GM10266 (cell line): Measurements from ENCODE around the gene PDF.
"Not testable (repeated sequence)": the region's sequence is repeated elsewhere in the genome, so short reads cannot be mapped to it uniquely, and the experiment has no call there.

Experiments used
- DNase-seq: peaks from one replicate; pipeline ENCODE4 v3.0.0; 2012; ENCODE audit errors: extremely low spot score
- TF ChIP-seq, protein P1 (sequence below): IDR thresholded peaks from 2 replicates; pipeline ENCODE4 v1.5.1; 2012; ENCODE audit warnings: mild to moderate bottlenecking, low read depth; ENCODE audit not compliant: control insufficient read depth, insufficient read depth; ENCODE audit errors: missing control alignments

PDF gene

DNA sequence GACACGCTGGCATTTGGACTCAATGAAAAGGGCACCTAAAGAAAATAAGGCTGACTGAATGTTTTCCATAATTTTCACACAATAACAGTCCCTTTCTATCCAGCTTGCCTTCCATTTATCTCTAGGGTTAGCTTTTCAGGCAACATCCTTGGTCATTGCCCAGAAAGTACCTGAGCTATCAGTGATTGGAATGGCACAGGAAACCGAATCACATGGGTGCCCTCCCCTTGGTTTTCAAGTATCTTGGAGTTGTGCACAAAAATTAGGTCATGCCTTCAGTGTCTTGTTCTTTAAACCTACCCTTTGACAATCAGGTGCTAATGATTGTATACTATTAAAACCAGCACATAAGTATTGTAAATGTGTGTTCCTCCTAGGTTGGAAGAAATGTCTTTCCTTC lies 22.5 kb downstream of the PDF start:
- TF ChIP-seq, protein P1, sequence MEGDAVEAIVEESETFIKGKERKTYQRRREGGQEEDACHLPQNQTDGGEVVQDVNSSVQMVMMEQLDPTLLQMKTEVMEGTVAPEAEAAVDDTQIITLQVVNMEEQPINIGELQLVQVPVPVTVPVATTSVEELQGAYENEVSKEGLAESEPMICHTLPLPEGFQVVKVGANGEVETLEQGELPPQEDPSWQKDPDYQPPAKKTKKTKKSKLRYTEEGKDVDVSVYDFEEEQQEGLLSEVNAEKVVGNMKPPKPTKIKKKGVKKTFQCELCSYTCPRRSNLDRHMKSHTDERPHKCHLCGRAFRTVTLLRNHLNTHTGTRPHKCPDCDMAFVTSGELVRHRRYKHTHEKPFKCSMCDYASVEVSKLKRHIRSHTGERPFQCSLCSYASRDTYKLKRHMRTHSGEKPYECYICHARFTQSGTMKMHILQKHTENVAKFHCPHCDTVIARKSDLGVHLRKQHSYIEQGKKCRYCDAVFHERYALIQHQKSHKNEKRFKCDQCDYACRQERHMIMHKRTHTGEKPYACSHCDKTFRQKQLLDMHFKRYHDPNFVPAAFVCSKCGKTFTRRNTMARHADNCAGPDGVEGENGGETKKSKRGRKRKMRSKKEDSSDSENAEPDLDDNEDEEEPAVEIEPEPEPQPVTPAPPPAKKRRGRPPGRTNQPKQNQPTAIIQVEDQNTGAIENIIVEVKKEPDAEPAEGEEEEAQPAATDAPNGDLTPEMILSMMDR, result no peak
- no peak for DNase-seq

DNA sequence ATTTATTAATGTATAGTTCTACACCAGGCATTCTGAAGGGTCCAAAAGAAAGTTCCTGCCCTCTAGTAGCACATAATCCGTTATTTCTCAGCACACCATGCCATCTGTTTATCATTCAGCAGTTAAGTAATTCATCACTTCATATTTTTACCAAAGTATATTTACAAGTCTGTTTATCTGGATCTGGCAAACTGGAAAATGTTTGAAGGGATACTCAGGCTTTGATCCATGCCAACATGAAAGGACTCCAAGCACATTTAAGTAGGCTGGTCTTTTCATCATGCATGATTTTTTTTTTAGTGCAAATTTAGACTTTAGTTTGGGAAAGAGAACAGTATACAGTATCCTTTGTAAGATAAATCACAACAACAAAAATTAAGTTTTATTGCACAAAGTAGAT lies 23.3 kb downstream of the PDF start:
- DNase-seq, result no peak
- TF ChIP-seq, protein P1, result no peak

- no peak for DNase-seq
- TF ChIP-seq, protein P1, result no peak
Observed at GRCh38 chr16:69306031-69306430, 24.4 kb downstream of the PDF start.

DNA sequence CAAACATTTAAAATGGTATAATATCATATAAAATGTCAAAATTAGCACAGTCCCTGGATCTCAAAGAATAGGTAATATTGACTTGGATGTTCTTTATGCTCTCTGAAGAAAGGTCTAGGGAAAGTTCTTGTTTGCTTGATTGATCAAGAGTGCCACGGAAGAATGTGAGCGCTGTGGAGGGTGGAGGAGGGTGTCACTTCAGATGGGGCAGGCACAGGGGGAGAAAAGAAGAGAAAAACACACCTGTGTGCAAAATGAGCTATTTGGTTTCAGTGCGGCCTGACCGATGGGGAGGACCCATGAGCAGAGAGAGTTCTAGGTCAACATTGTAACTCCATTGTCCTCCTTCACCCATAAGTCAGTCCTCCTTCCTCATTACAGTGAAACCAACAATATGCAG lies 28.1 kb downstream of the PDF start:
- TF ChIP-seq, protein P1, result no peak

GRCh38 chr16:69301861-69302260 lies 28.5 kb downstream of the PDF start:
- no peak for DNase-seq
- TF ChIP-seq, protein P1, result no peak

More for the DNA sequence above, 28.1 kb downstream of the PDF start:
- no peak for DNase-seq

- TF ChIP-seq, protein P1, result no peak
- no peak for DNase-seq
Observed at GRCh38 chr16:69301187-69301586, 29.2 kb downstream of the PDF start.

GRCh38 chr16:69298261-69298660 lies 32.1 kb downstream of the PDF start:
- DNase-seq, result no peak
- TF ChIP-seq, protein P1, result no peak

GRCh38 chr16:69296771-69297170 lies 33.6 kb downstream of the PDF start:
- not testable (repeated sequence) for DNase-seq
